Posterior cingulate gyrus (tissue), 11 donors: ENCODE results near the gene IQUB.

Experiments
- DNase-seq, 10 donors: peaks; one replicate each; pipeline versions ENCODE4 v3.0.0 to v3.0.0-alpha.2; 2020 to 2021; ENCODE audit warnings: mixed read lengths in 3 of 10
- intact Hi-C: fragments of 100-400 bp; cut with DNase I; formaldehyde crosslinking; loops from one replicate; pipeline ENCODE4 v1.15.1; 2023

Gene IQUB

GRCh38 chr7:123534383-123535260 lies at the start of gene IQUB:
Gene IQUB, minus strand, starts transcription at chr7:123534595. Its CDS starts 22,255 bp downstream, at chr7:123512340.
- DNase-seq: peak; percentile 91 to 100 (median 98)
- intact Hi-C loops: loop anchor here (2.0 kb wide), 2 partner anchors 22 to 40 kb away; partner anchors contain the start of gene NDUFA5

- DNase-seq: no peak
- intact Hi-C loops: no loop called here
Measured at GRCh38 chr7:123583821-123584220, 49.4 kb upstream of the IQUB start.

GRCh38 chr7:123581162-123581459 lies 46.7 kb upstream of the IQUB start:
- no peak for DNase-seq
- intact Hi-C loops: no loop called here

GRCh38 chr7:123580406-123581161 lies 46.2 kb upstream of the IQUB start:
- intact Hi-C loops: no loop called here
- DNase-seq: peak in 1 of 10 donors; percentile 24

- DNase-seq: no peak
- intact Hi-C loops: no loop called here
Measured at GRCh38 chr7:123579416-123579815, 45.0 kb upstream of the IQUB start.

- DNase-seq: peak in 1 of 10 donors; percentile 8
- intact Hi-C loops: no loop called here
Measured at GRCh38 chr7:123573896-123574467, 39.6 kb upstream of the IQUB start.

GRCh38 chr7:123573341-123573740 lies 38.9 kb upstream of the IQUB start:
- DNase-seq: no peak
- intact Hi-C loops: no loop called here

GRCh38 chr7:123571684-123572083 lies 37.3 kb upstream of the IQUB start:
- intact Hi-C loops: no loop called here
- DNase-seq: no peak

- intact Hi-C loops: no loop called here
Measured at GRCh38 chr7:123571187-123571586, 36.8 kb upstream of the IQUB start.

GRCh38 chr7:123570390-123571182 lies 36.2 kb upstream of the IQUB start:
- intact Hi-C loops: no loop called here
- no peak for DNase-seq

More at GRCh38 chr7:123571187-123571586, 36.8 kb upstream of the IQUB start:
- DNase-seq: no peak

GRCh38 chr7:123569352-123570010 lies 35.1 kb upstream of the IQUB start:
- DNase-seq: no peak
- intact Hi-C loops: no loop called here

- intact Hi-C loops: no loop called here
- DNase-seq: no peak
Measured at GRCh38 chr7:123562121-123562520, 27.7 kb upstream of the IQUB start.

- intact Hi-C loops: loop anchor here (10.0 kb wide), 1 partner anchor 186 kb away; the partner anchor contains the start of gene WASL
- DNase-seq: no peak
Measured at GRCh38 chr7:123558289-123558874, 24.0 kb upstream of the IQUB start.

GRCh38 chr7:123557398-123558288 lies 23.2 kb upstream of the IQUB start, which contains the start of gene NDUFA5:
Gene NDUFA5, minus strand, starts transcription at chr7:123557818. Its CDS starts 23 bp downstream, at chr7:123557795.
- peak; percentile 95 to 99 (median 97) for DNase-seq
- intact Hi-C loops: loop anchor here (2.0 to 10.0 kb wide), 2 partner anchors 23 to 187 kb away; partner anchors contain the start of genes IQUB and WASL

- intact Hi-C loops: loop anchor here (2.0 to 10.0 kb wide), 2 partner anchors 22 to 188 kb away; partner anchors contain the start of genes IQUB and WASL
- DNase-seq: peak in 1 of 10 donors; percentile 33
Measured at GRCh38 chr7:123557016-123557397, 22.6 kb upstream of the IQUB start.

GRCh38 chr7:123555484-123555883 lies 21.1 kb upstream of the IQUB start:
- intact Hi-C loops: loop anchor here (10.0 kb wide), 1 partner anchor 189 kb away; the partner anchor contains the start of gene WASL
- DNase-seq: no peak

GRCh38 chr7:123553159-123553558 lies 18.8 kb upstream of the IQUB start:
- intact Hi-C loops: loop anchor here (10.0 kb wide), 1 partner anchor 192 kb away; the partner anchor contains the start of gene WASL
- DNase-seq: no peak

GRCh38 chr7:123552641-123553040 lies 18.2 kb upstream of the IQUB start:
- intact Hi-C loops: loop anchor here (10.0 kb wide), 1 partner anchor 192 kb away; the partner anchor contains the start of gene WASL
- DNase-seq: no peak
